Activated naive CD4-positive, alpha-beta T cell treated with anti-CD3 and anti-CD28 coated beads, Interleukin-2, amount 50 U/mL, for 72 hours (primary cell): ENCODE measurements around the gene NUMA1. TPM values are rescaled to one million over a fixed set of nuclear protein-coding genes. Genes with fewer than 3 reads are reported as not detected.

Source experiments
- ATAC-seq, 2 donors: fragments of 150-1000 bp; cut with Tn5 transposase; 2 replicates each; pipeline ENCODE4 v1.10.0; 2021; ENCODE audit warnings: mild to moderate bottlenecking in 2 of 2, moderate library complexity in 2 of 2
- DNase-seq, 2 donors: peaks; one replicate each; pipeline ENCODE4 v3.0.0; 2021 to 2022; ENCODE audit warnings: low spot score in 2 of 2
- H3K27ac Mint-ChIP-seq, 2 donors: one replicate each; pipeline ENCODE4 v1.8.0; 2022; ENCODE audit warnings: mild to moderate bottlenecking in 2 of 2, mixed read lengths in 2 of 2
- H3K36me3 Mint-ChIP-seq, 2 donors: one replicate each; pipeline ENCODE4 v1.8.0; 2022; ENCODE audit warnings: mixed read lengths in 2 of 2
- H3K9me3 Mint-ChIP-seq, 2 donors: one replicate each; pipeline ENCODE4 v1.8.0; 2022; ENCODE audit warnings: mixed read lengths in 2 of 2
- total RNA-seq, 2 donors: library from RNA; stranded (reverse); gene quantifications; one replicate each; pipeline ENCODE4 v1.2.3, GENCODE V29; 2022

The NUMA1 gene
- total RNA-seq, 2 donors from 2014 or later = 206 to 209 TPM

- ATAC-seq (no peak), DNase-seq (peak in 1 of 2 donors; percentile 49)
- Mint-ChIP-seq H3K27ac (peak overlapping the region; percentile 85 to 97), H3K9me3 (no peaks in the 10 kb centered on the region), H3K36me3 (peaks cover 24 to 37% of the 10 kb centered on the region in 2 donors)
Measured at GRCh38 chr11:72013765-72014711, 66.3 kb downstream of the NUMA1 start.

- Mint-ChIP-seq H3K27ac (peak overlapping the region; percentile 79 to 85), H3K36me3 (peaks cover 24 to 32% of the 10 kb centered on the region in 2 donors), H3K9me3 (no peaks in the 10 kb centered on the region)
- DNase-seq (peak in 1 of 2 donors; percentile 30), ATAC-seq (no peak)
Measured at GRCh38 chr11:72012897-72013721, 67.2 kb downstream of the NUMA1 start.

- H3K9me3 Mint-ChIP-seq = no peaks in the 10 kb centered on the region
- ATAC-seq (no peak), DNase-seq (peak in 1 of 2 donors; percentile 43)
- H3K36me3 Mint-ChIP-seq = peaks cover 24 to 33% of the 10 kb centered on the region in 2 donors
- H3K27ac Mint-ChIP-seq = peak overlapping the region in 1 of 2 donors; percentile 80
Measured at GRCh38 chr11:72012091-72012630, 68.2 kb downstream of the NUMA1 start.

- H3K27ac Mint-ChIP-seq = peak overlapping the region; percentile 85
- ATAC-seq = no peak
- no peaks in the 10 kb centered on the region for H3K9me3 Mint-ChIP-seq
- DNase-seq = peak in 1 of 2 donors; percentile 46
- H3K36me3 Mint-ChIP-seq = peaks cover 18 to 41% of the 10 kb centered on the region in 2 donors
Measured at GRCh38 chr11:72010529-72011233, 69.7 kb downstream of the NUMA1 start.

GRCh38 chr11:72009156-72009555 is 71.2 kb downstream of the NUMA1 start:
- H3K9me3 Mint-ChIP-seq = no peaks in the 10 kb centered on the region
- H3K27ac Mint-ChIP-seq = peak overlapping the region; percentile 57 to 85
- peaks cover 4 to 30% of the 10 kb centered on the region in 2 donors for H3K36me3 Mint-ChIP-seq
- ATAC-seq = no peak
- no peak for DNase-seq

- Mint-ChIP-seq H3K9me3 (no peaks in the 10 kb centered on the region), H3K27ac (peak overlapping the region; percentile 85 to 88), H3K36me3 (peaks cover 4 to 25% of the 10 kb centered on the region in 2 donors)
- DNase-seq (peak in 1 of 2 donors; percentile 44), ATAC-seq (no peak)
Measured at GRCh38 chr11:72008728-72009127, 71.6 kb downstream of the NUMA1 start.

- H3K9me3 Mint-ChIP-seq = no peaks in the 10 kb centered on the region
Measured at GRCh38 chr11:72007587-72007986, 72.8 kb downstream of the NUMA1 start.

GRCh38 chr11:72007089-72007476 is 73.3 kb downstream of the NUMA1 start:
- H3K9me3 Mint-ChIP-seq = no peaks in the 10 kb centered on the region
- H3K36me3 Mint-ChIP-seq = peaks cover 0 to 21% of the 10 kb centered on the region in 2 donors
- H3K27ac Mint-ChIP-seq = peak overlapping the region; percentile 78 to 92
- ATAC-seq = no peak
- DNase-seq = no peak

More at GRCh38 chr11:72007587-72007986, 72.8 kb downstream of the NUMA1 start:
- Mint-ChIP-seq H3K27ac (peak overlapping the region; percentile 85 to 92), H3K36me3 (peaks cover 0 to 21% of the 10 kb centered on the region in 2 donors)
- ATAC-seq (no peak), DNase-seq (no peak)

GRCh38 chr11:72006309-72007088 is 73.8 kb downstream of the NUMA1 start:
- ATAC-seq (no peak), DNase-seq (no peak)
- no peaks in the 10 kb centered on the region for H3K9me3 Mint-ChIP-seq
- H3K36me3 Mint-ChIP-seq = peaks cover 0 to 21% of the 10 kb centered on the region in 2 donors
- peak overlapping the region; percentile 78 to 92 for H3K27ac Mint-ChIP-seq

GRCh38 chr11:72005347-72006260 is 74.7 kb downstream of the NUMA1 start:
- Mint-ChIP-seq H3K27ac (peak overlapping the region; percentile 78 to 92), H3K36me3 (peaks cover 0 to 21% of the 10 kb centered on the region in 2 donors), H3K9me3 (no peaks in the 10 kb centered on the region)
- DNase-seq (no peak), ATAC-seq (no peak)

GRCh38 chr11:72004515-72005346 is 75.6 kb downstream of the NUMA1 start:
- Mint-ChIP-seq H3K36me3 (peaks cover 0 to 21% of the 10 kb centered on the region in 2 donors), H3K9me3 (no peaks in the 10 kb centered on the region), H3K27ac (peak overlapping the region; percentile 74 to 78)
- DNase-seq (no peak), ATAC-seq (no peak)

GRCh38 chr11:72003776-72004171 is 76.6 kb downstream of the NUMA1 start:
- H3K36me3 Mint-ChIP-seq = peaks cover 0 to 25% of the 10 kb centered on the region in 2 donors
- H3K27ac Mint-ChIP-seq = peak overlapping the region; percentile 75 to 81
- ATAC-seq = no peak
- no peak for DNase-seq
- H3K9me3 Mint-ChIP-seq = no peaks in the 10 kb centered on the region

GRCh38 chr11:72002841-72003775 is 77.2 kb downstream of the NUMA1 start:
- DNase-seq (no peak), ATAC-seq (peak in 1 of 2 donors; percentile 3)
- peaks cover 0 to 28% of the 10 kb centered on the region in 2 donors for H3K36me3 Mint-ChIP-seq
- no peaks in the 10 kb centered on the region for H3K9me3 Mint-ChIP-seq
- peak overlapping the region; percentile 75 to 81 for H3K27ac Mint-ChIP-seq
